GM18505 (cell line): ENCODE results near the gene TNK2.
"Not testable (repeated sequence)": the region's sequence is repeated elsewhere in the genome, so short reads cannot be mapped to it uniquely, and the experiment has no call there.

ENCODE experiments used
- ATAC-seq: cut with Tn5 transposase; IDR thresholded peaks from one replicate; pipeline ENCODE4 v1.9.1; 2021; ENCODE audit not compliant: unreplicated experiment
- POLR2A ChIP-seq: IDR thresholded peaks from 4 replicates; pipeline ENCODE4 v1.6.1; 2011; ENCODE audit warnings: borderline replicate concordance; ENCODE audit not compliant: insufficient read depth, insufficient read length; ENCODE audit errors: extremely low read depth

Gene TNK2

DNA sequence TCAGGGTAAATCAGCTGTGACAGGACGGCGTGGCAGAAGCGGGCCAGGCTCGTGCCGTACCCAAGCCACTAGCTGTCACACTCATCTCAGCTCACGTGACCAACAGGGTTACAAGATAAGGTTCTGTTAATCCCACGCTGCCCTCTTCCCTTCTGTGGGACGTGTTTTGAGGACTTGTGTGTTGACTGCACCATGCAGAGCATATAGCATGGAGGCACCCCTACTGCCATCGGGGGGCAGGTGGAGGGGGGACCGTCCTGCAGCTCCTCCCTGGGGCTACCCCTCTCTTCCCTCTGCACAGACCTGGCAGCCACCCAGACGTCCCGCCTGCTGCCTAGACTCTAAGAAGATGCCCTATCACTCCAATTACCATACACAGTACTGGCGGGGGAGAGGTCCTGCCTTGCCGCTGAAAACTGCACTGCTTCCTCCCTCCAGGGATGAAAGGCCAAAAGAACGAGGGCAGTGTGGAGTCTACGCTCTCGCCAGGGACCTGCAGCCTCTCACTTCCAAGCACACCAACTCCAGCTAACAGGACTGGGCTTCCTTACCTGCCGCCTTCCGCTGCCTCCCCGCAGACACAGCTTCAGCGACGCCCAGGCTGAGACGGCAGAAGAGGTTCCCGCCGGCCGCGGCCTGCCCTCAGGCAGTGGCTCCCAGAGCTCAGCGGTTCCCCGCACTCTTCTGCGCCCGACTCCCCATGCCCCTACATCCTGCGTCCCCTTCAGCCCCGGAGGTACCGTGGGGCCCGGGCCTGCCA is at the start of gene TNK2:
TNK2 (minus strand) TSS at position 618 of the 760 bp plus-strand sequence. CDS start 19,963 bp downstream, outside the sequence.
- peak; percentile 6 for ATAC-seq

DNA sequence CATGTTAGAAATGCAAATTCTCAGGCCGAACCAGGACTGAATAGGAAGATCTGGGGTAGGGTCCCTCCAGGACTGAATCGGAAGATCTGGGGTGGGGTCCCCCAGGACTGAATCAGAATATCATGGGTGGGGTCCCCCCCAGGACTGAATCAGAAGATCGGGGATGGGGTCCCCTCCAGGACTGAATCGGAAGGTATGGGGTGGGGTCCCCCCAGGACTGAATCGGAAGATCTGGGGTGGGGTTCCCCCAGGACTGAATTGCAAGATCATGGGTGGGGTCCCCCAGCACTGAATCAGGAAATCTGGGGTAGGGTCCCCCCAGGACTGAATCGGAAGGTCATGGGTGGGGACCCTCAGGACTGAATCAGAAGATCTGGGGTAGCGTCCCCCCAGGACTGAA is 48.2 kb upstream of the TNK2 start:
- ATAC-seq: no peak
- TF ChIP-seq POLR2A: no peak

More for the DNA sequence above, at the start of gene TNK2:
- TF ChIP-seq POLR2A: no peak

DNA sequence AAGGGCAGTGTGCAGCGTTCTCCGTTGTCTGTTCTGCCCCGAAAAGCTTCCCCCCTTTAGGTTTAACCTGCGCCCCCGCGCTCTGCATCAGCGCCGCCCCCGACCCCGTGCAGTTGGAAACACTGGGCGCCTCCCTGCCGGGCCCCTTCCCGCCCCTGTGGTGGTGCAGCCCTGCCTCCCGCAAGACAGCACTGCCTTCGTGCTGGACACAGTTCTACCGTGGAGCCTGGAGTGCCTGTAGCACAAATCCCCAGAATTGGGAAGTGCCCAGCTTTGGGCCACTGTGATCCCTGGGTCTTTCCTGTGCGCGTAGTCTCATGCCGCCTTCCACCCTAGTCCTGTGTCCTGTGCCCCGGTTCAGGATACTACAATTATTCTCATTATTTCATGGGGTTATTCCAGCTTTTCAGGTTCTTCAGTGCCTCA is 47.1 kb upstream of the TNK2 start:
- ATAC-seq: not testable (repeated sequence)

DNA sequence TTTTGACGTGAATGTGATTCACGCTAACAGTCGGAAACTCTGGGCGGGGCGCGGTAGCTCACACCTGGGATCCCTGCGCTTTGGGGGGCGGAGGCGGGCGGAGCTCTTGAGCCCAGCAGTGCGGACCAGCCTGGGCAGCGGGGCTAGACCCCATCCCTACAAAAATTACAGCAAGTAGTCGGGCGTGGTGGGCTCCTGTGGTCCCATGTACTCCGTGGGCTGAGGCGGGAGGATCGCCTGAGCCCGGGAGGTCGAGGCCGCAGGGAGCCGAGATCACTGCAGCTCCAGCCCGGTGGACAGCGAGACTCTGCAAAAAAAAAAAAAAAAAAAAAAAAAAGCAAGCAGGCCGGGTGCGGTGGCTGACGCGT is 46.4 kb upstream of the TNK2 start:
- peak; percentile 33 for ATAC-seq

DNA sequence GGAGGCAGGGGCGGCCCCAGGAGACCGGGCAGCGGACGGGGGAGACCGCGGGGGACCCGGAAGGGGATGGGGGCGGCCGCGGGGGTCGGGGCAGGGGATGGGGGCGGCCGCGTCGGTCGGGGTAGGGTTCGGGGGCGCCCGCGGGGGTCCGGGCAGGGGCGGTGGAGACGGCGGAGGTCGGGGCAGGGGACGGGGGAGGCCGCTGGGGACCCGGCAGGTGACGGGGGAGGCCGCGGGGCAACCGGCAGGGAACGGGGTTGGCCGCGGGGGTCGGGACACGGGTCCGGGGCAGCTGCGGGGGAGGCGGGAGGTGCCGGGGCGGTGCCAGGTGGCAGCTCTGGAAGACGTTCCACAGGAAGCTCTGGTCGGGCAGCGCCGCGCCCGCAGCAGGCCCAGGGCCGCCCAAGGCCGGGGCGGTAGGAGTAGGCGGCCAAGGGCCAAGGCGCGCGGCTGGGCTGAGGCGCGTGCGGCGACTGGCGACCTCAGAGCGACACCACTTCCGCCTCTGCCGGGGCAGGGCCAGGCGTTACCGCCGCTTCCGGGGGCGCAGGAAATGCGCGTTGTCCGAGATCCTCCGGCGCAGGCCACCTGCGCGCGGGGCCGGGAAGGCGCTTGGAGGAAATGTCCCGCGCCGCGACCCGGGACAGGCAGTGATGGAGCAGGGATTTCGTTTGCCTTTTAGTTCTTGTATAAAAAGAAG is 45.9 kb upstream of the TNK2 start:
- TF ChIP-seq POLR2A: peak; percentile 43
- peak; percentile 95 for ATAC-seq

DNA sequence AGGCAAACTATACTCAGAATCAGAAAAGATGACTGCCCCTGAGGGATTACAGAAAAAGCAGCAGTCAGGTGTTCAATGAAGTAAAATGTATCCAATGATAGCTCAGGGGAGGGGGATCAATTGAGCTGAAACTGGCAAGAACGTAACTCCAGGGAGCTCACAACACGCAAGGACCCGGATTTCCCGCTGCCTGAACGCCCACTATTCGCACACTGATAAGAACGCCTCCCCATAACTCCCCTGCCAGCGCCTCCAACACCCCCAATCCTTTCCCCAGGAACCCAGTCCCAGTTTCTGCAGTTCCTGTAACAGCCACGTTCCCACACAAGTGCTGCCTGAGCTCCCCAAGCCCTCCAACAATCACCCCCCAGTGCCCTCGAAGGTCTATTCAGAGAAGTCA is 44.2 kb upstream of the TNK2 start:
- not testable (repeated sequence) for ATAC-seq

DNA sequence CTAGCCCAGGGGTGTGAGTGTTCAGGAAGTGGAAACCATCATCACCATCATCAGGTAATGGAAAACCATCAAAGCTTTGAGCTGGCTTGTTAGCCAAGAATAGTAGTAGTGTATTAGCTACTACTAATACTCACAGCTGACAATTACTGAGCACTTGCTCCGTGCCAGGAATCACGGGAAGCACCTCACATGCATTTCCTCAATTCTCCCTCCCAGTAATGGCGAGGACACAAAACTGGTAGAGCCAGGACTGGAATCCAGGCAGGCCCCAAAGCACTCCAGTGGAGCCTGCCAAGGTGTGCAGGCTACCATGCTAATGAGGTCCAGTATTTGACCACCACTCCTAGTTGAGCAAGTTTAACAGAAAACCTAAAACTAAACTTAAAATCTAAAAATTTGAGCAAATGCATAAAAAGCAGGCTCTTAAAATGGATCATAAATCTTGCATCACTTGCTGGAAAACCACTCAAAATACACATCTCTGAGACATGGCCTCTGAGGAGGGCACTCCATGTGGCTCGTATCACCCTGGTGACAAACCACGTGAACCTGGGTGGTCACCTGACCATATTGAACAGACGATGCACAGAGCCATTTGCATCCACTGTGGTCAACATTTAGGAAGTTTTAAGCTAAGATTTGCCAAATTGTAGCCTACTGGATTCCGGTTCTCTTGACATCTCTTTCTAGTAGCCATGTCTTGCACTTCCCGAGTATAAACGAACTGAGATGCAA is 43.3 kb upstream of the TNK2 start:
- not testable (repeated sequence) for ATAC-seq

DNA sequence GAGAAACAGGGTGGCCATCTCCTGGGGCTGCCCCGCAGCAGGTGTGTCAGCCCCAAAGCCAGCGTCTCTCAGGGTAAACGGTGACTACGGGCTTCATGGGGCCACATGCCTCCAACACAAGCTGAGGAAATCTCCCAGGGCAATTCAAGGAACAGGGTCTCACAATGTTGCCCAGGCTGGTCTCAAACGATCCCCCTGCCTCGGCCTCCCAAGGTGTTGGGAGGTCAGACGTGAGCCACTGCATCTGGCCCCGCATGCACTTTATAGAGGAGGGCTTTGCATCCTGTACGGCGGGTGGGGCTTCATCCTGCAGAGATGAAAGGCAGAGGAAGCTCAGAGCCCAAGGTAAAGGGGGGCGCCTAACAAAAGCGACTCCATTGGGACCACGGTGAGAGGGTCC is 42.4 kb upstream of the TNK2 start:
- ATAC-seq: not testable (repeated sequence)

DNA sequence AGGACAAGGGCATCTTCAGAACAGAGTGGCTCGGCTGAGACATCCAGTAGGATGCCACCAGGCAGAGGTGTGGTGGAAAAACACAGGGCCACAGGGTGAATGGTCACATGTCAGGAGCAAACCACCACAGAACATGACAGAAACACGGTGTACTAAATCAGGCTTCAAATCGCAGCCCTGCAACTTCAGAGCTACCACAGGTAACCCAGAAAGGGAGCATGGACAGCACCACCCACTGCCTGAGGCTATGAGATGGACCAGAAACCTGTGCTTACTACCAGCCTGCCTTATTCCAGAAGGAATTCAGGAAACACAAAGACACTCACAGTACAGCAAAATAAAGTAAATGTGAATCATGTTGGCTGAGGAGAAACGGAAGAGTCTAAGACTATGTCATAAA is 41.8 kb upstream of the TNK2 start:
- ATAC-seq: not testable (repeated sequence)

DNA sequence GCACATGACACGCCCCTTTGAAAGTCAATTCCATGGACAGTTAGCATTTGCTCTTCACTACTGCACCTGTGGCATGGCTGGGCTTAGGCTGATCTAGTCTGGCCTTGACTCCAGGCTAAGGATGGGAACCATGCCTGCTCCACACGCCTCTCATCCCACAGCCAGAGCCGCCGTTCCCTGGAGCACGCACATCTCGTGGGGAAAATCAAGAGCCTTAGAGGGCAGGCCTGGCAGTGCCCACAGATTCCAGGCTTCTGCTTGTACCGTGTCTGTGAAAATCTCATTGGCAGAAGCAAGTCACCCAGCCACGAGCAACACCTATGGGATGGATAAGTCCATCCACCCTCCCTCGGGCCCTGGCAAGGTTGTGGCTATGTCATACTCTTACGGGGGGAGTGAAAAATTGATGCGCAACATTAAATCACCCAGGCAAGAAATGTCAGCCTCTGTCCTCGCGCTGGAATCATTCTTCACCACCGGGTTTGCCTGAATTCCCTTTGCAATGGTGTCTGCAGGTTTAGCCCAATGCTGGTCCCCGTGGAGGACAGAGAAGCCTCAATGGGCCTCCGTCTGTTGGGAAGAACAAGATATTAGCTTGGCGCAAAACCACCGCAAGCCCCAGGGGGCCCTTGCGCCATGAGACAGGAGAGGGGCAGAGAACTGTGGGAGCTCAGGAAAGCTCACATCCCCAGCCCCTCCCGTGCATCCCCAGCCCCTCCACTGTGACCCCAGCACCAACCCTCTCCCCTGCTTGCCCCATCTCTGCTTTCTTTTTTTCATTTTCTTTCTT is 38.8 kb upstream of the TNK2 start:
- not testable (repeated sequence) for ATAC-seq

DNA sequence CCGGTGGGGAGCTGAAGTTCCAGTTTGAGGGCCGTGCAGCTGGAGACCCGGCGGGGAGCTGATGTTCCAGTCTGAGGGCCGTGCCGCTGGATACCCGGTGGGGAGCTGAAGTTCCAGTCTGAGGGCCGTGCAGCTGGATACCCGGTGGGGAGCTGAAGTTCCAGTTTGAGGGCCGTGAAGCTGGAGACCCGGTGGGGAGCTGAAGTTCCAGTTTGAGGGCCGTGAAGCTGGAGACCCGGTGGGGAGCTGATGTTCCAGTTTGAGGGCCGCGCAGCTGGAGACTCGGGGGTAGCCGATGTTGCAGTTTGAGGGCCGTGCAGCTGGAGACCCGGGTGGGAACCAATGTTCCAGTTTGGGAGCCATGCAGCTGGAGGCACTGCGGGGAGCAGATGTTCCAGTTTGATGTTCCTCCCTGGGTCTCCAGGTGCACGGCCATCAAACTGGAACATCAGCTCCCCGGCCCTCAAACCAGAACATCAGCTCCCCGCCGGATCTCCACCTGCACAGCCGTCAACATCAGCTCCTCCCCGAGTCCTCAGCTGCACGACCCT is 33.0 kb upstream of the TNK2 start:
- ATAC-seq: not testable (repeated sequence)

DNA sequence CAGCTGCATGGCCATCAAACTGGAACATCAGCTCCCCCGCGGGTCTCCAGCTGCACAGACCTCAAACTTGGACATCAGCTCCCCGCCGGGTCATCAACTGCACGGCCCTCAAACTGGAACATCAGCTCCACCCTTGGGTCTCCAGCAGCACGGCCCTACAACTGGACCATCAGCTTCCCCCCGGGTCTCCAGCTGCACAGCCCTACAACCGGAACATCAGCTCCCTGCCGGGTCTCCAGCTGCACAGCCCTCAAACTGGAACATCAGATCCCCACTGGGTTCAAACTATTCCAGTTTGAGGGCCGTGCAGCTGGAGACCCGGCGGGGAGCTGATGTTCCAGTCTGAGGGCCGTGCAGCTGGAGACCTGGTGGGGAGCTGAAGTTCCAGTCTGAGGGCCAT is 32.5 kb upstream of the TNK2 start:
- ATAC-seq: not testable (repeated sequence)

DNA sequence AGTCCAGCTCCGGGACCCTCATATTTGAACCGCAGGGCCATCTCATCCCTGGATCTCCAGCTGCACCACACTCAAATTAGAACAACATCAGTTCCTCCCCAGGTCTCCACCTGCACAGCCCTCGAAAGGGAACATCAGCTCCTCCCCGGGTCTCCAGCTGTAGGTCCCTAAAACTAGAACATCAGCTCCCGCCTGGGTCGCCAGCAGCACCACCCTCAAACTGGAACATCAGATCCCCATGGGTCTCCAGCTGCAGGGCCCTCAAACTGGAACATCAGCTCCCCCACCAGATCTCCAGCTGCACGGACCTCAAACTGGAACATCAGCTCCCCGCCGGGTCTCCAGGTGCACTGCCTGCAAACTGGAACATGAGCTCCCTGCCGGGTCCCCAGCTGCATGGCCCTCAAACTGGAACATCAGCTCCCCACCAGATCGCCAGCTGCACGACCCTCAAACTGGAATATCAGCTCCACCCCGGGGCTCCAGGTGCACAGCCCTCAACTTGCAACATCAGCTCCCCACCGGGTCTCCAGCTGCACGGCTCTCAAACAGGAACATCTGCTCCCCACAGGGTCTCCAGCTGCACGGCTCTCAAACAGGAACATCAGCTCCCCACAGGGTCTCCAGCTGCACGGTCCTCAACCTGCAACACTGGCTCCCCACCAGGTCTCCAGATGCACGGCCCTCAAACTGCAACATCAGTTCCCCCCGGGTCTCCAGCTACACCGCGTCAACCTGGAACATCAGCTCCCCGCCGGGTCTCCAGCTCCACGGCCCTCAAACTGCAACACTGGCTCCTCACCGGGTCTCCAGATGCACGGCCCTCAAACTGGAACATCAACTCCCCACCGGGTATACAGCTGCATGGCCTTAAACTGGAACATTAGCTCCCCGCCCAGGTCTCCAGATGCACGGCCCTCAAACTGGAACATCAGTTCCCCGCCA is 31.4 kb upstream of the TNK2 start:
- not testable (repeated sequence) for ATAC-seq

DNA sequence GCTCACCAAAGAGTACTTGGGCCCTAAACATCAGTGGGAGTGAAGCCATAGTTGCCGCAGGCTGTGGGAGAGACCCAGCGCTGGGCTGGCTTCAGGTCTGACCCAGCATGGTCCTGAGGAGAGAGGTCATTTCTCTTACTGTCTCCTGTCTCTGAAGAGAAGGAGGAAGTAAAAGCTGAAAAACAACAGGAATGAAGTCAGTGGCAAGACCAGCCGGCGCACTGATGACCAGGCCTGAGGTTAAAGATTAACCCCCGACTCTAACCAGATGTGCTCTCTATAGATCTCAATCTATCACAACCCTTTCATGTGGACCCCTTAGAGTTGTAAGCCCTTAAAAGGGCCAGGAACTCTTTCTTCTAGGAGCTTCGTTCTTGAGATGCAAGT is 24.7 kb upstream of the TNK2 start:
- not testable (repeated sequence) for ATAC-seq
